Chondrocyte (in vitro differentiated cells): ENCODE results near the gene AOX1. TPM values are rescaled to one million over a fixed set of nuclear protein-coding genes. Genes with fewer than 3 reads are reported as not detected.

Experiments
- DNase-seq: peaks from one replicate; pipeline ENCODE4 v3.0.0; 2021; ENCODE audit warnings: mixed read lengths, low spot score
- H3K27ac Mint-ChIP-seq: one replicate; pipeline ENCODE4 v1.8.0; 2021; ENCODE audit warnings: mild to moderate bottlenecking, moderate library complexity, mixed read lengths; ENCODE audit not compliant: unreplicated experiment
- H3K27me3 Mint-ChIP-seq: 2 replicates; pipeline ENCODE4 v1.8.0; 2021; ENCODE audit warnings: low read depth, mixed read lengths
- H3K36me3 Mint-ChIP-seq: 2 replicates; pipeline ENCODE4 v1.8.0; 2021; ENCODE audit warnings: low read depth, mixed read lengths
- H3K4me1 Mint-ChIP-seq: 2 replicates; pipeline ENCODE4 v1.8.0; 2021; ENCODE audit warnings: low read depth, mild to moderate bottlenecking, mixed read lengths
- H3K4me3 Mint-ChIP-seq: one replicate; pipeline ENCODE4 v1.8.0; 2021; ENCODE audit warnings: mild to moderate bottlenecking, moderate library complexity, mixed read lengths; ENCODE audit not compliant: unreplicated experiment
- H3K9me3 Mint-ChIP-seq: 2 replicates; pipeline ENCODE4 v1.8.0; 2021; ENCODE audit warnings: low read depth, mixed read lengths
- CTCF ChIP-seq: fragments of 200-600 bp; sonication (generic); IDR thresholded peaks from 2 replicates; pipeline ENCODE4 v1.5.0; 2021; ENCODE audit warnings: antibody characterized with exemption, mild to moderate bottlenecking, moderate library complexity
- total RNA-seq: library from RNA; stranded (reverse); gene quantifications from 3 replicates; pipeline ENCODE4 v1.2.1, GENCODE V29; 2021

Gene AOX1
- total RNA-seq, 1 donor from 2014 or later: 1.7 TPM

GRCh38 chr2:200665626-200666453 lies 80.0 kb downstream of the AOX1 start:
- Mint-ChIP-seq H3K36me3 (no peaks in the 10 kb centered on the region), H3K4me3 (no peak overlapping the region), H3K27me3 (no peaks in the 10 kb centered on the region), H3K4me1 (peaks cover 5% of the 10 kb centered on the region), H3K27ac (no peak overlapping the region), H3K9me3 (peaks cover 4% of the 10 kb centered on the region)
- no peak for TF ChIP-seq CTCF
- no peak for DNase-seq

DNA sequence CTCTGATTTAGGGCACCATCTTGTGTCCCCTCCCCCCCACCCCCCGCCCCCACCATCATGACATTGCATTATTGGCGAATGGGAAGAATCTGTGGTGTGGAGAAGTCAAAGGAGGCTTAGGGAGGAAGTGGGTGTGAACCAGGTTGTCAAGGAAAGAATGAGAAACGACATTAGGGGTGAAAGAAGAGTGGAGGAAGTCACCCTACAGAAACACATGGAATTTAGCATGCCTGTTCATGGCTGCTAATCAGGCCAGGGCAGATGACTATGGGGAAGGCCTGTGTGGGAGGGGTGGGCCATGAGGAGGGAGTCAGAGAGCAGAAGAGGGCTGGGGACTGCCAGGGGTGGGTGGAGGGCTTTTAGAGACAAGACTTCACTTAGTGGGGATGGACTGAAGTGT lies 81.6 kb downstream of the AOX1 start:
- Mint-ChIP-seq H3K4me3 (no peak overlapping the region), H3K9me3 (peaks cover 4% of the 10 kb centered on the region), H3K4me1 (peaks cover 5% of the 10 kb centered on the region), H3K36me3 (no peaks in the 10 kb centered on the region), H3K27me3 (no peaks in the 10 kb centered on the region), H3K27ac (no peak overlapping the region)
- TF ChIP-seq CTCF: no peak
- no peak for DNase-seq

DNA sequence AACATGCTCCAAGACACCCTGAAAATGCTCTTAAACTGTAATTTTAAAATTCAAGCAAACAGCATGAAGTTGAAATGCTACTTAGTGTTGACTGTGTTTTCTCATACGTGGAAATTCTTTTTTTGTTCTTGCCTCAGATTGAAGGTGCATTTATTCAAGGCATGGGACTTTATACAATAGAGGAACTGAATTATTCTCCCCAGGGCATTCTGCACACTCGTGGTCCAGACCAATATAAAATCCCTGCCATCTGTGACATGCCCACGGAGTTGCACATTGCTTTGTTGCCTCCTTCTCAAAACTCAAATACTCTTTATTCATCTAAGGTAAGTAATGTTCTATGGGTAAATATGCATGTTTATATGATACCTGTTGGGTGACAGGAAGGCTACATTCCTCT lies 82.7 kb downstream of the AOX1 start:
- H3K27me3 Mint-ChIP-seq: peaks cover 2% of the 10 kb centered on the region

GRCh38 chr2:200669308-200669707 lies 83.5 kb downstream of the AOX1 start:
- peaks cover 2% of the 10 kb centered on the region for H3K36me3 Mint-ChIP-seq
- peaks cover 4% of the 10 kb centered on the region for H3K9me3 Mint-ChIP-seq
- no peaks in the 10 kb centered on the region for H3K4me1 Mint-ChIP-seq
- H3K27ac Mint-ChIP-seq: no peak overlapping the region
- no peak for DNase-seq
- H3K4me3 Mint-ChIP-seq: no peak overlapping the region
- TF ChIP-seq CTCF: no peak
- peaks cover 3% of the 10 kb centered on the region for H3K27me3 Mint-ChIP-seq

More for the DNA sequence above, 82.7 kb downstream of the AOX1 start:
- Mint-ChIP-seq H3K4me3 (no peak overlapping the region), H3K9me3 (peaks cover 4% of the 10 kb centered on the region), H3K4me1 (no peaks in the 10 kb centered on the region), H3K27ac (no peak overlapping the region), H3K36me3 (peaks cover 2% of the 10 kb centered on the region)
- DNase-seq: no peak
- no peak for TF ChIP-seq CTCF

GRCh38 chr2:200670313-200670712 lies 84.5 kb downstream of the AOX1 start:
- peaks cover 3% of the 10 kb centered on the region for H3K27me3 Mint-ChIP-seq
- H3K27ac Mint-ChIP-seq: no peak overlapping the region
- no peak for TF ChIP-seq CTCF
- no peak overlapping the region for H3K4me3 Mint-ChIP-seq
- H3K36me3 Mint-ChIP-seq: peaks cover 2% of the 10 kb centered on the region
- peaks cover 4% of the 10 kb centered on the region for H3K9me3 Mint-ChIP-seq
- DNase-seq: no peak
- H3K4me1 Mint-ChIP-seq: no peaks in the 10 kb centered on the region
